Keratinocyte (primary cell): ENCODE measurements around the gene CFAP43.

ENCODE experiments used
- CTCF ChIP-seq, 3 experiments: IDR thresholded peaks in 1 of 3; conservative IDR thresholded peaks in 1 of 3; optimal IDR thresholded peaks in 1 of 3; 2 replicates in 2 of 3; 3 replicates in 1 of 3; pipeline versions ENCODE3 to v1.5.1; 2011; ENCODE audit warnings: low read length in 3 of 3, mild to moderate bottlenecking in 3 of 3, moderate library complexity in 2 of 3, control low read depth in 1 of 3, inconsistent platforms in 1 of 3; ENCODE audit not compliant: insufficient read depth in 2 of 3; ENCODE audit errors: extremely low read depth in 1 of 3
- EZH2 ChIP-seq: IDR thresholded peaks from one replicate; pipeline ENCODE4 v1.6.1; 2012; ENCODE audit warnings: inconsistent platforms, mild to moderate bottlenecking, low read length, moderate library complexity

DNA sequence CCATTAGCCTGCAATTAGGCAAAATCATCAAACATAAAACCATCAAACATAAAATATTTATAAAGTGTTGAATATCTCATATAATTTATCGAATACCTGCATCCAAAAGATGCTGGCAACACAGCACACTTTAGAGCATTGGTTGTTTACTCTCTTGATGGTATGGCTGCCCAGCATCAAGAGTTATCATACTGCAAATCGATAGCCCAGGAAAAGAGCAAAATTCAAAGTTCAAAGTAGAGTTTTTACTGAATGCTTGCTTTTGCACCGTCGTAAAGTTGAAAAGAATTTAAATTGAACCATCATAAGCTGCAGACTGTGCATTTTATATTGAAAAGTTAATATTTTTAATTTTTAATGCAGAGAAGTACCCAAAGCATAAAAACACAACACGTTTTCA, 32.6 kb upstream of the CFAP43 start:
- TF ChIP-seq CTCF (optimal IDR thresholded peaks at IDR 0.05 in 1 of 3, IDR thresholded peaks at IDR 0.05 in 1 of 3, conservative IDR thresholded peaks at IDR 0.05 in 1 of 3; ENCODE audit: extremely low read depth in 1 of 3, insufficient read depth in 2 of 3, low read length in 3 of 3) (no peak), EZH2 (no peak)
